Measurements from ENCODE around the gene NSMCE1. TPM values are rescaled to one million over a fixed set of nuclear protein-coding genes. Genes with fewer than 3 reads are reported as not detected.

NSMCE1 gene
- total and polyA plus RNA-seq, 2 donors (not counting 1 experiment from before 2014, with no cell fraction given), result 48.8 to 142 TPM

GRCh38 chr16:27232901-27233625, 35.5 kb downstream of the NSMCE1 start:
- Histone ChIP-seq H3K4me1 (ENCODE audit: control insufficient read depth, extremely low read depth, insufficient read depth, low read length) (peaks cover 20% of the 10 kb centered on the region), H3K9ac (ENCODE audit: insufficient read depth, low read length) (no peak overlapping the region), H3K79me2 (ENCODE audit: control insufficient read depth, insufficient read depth, low read length) (no peaks in the 10 kb centered on the region), H3K4me2 (ENCODE audit: extremely low read depth, insufficient read depth, low read length) (no peak overlapping the region), H3K36me3 (ENCODE audit: control insufficient read depth, insufficient read depth, low read length) (peaks cover 15% of the 10 kb centered on the region), H3K9me3 (ENCODE audit: control insufficient read depth, insufficient read depth, low read depth, low read length) (no peaks in the 10 kb centered on the region), H3K4me3 (replicated peaks in 1 of 4; ENCODE audit: control extremely low read depth in 1 of 4, insufficient read depth in 1 of 4, low read depth in 3 of 4, low read length in 4 of 4) (no peak overlapping the region), H3K27me3 (ENCODE audit: control insufficient read depth, insufficient read depth, low read length) (no peaks in the 10 kb centered on the region), H4K20me1 (ENCODE audit: control insufficient read depth, extremely low read depth, insufficient read depth, low read length) (no peaks in the 10 kb centered on the region), H3K27ac (ENCODE audit: insufficient read depth, low read length) (no peak overlapping the region), H2AFZ (ENCODE audit: low read length) (no peak overlapping the region)
- no peak for TF ChIP-seq CTCF (conservative IDR thresholded peaks at IDR 0.05 in 1 of 2, IDR thresholded peaks at IDR 0.05 in 1 of 2; ENCODE audit: low read depth in 1 of 2, low read length in 2 of 2)
- no peak for TF ChIP-seq EZH2 (IDR thresholded peaks at IDR 0.05; ENCODE audit: low read length, missing control alignments)
- DNase-seq (ENCODE audit: low read depth in 2 of 2), result no peak

GRCh38 chr16:27232061-27232900, 36.3 kb downstream of the NSMCE1 start:
- H3K79me2 ChIP-seq (ENCODE audit: control insufficient read depth, insufficient read depth, low read length), result no peaks in the 10 kb centered on the region
- TF ChIP-seq CTCF (conservative IDR thresholded peaks at IDR 0.05 in 1 of 2, IDR thresholded peaks at IDR 0.05 in 1 of 2; ENCODE audit: low read depth in 1 of 2, low read length in 2 of 2), result no peak
- TF ChIP-seq EZH2 (IDR thresholded peaks at IDR 0.05; ENCODE audit: low read length, missing control alignments), result no peak
- peaks cover 15% of the 10 kb centered on the region for H3K36me3 ChIP-seq (ENCODE audit: control insufficient read depth, insufficient read depth, low read length)
- H3K9me3 ChIP-seq (ENCODE audit: control insufficient read depth, insufficient read depth, low read depth, low read length), result no peaks in the 10 kb centered on the region
- DNase-seq (ENCODE audit: low read depth in 2 of 2), result peak in 1 of 2 donors; percentile 32
- H3K27ac ChIP-seq (ENCODE audit: insufficient read depth, low read length), result no peak overlapping the region
- H3K4me3 ChIP-seq (replicated peaks in 1 of 4; ENCODE audit: control extremely low read depth in 1 of 4, insufficient read depth in 1 of 4, low read depth in 3 of 4, low read length in 4 of 4), result no peak overlapping the region
- H3K27me3 ChIP-seq (ENCODE audit: control insufficient read depth, insufficient read depth, low read length), result no peaks in the 10 kb centered on the region
- no peak overlapping the region for H3K4me2 ChIP-seq (ENCODE audit: extremely low read depth, insufficient read depth, low read length)
- H2AFZ ChIP-seq (ENCODE audit: low read length), result no peak overlapping the region
- no peaks in the 10 kb centered on the region for H4K20me1 ChIP-seq (ENCODE audit: control insufficient read depth, extremely low read depth, insufficient read depth, low read length)
- no peak overlapping the region for H3K9ac ChIP-seq (ENCODE audit: insufficient read depth, low read length)
- peaks cover 13% of the 10 kb centered on the region for H3K4me1 ChIP-seq (ENCODE audit: control insufficient read depth, extremely low read depth, insufficient read depth, low read length)

GRCh38 chr16:27231692-27232060, 36.9 kb downstream of the NSMCE1 start:
- Histone ChIP-seq H3K4me1 (ENCODE audit: control insufficient read depth, extremely low read depth, insufficient read depth, low read length) (peaks cover 7% of the 10 kb centered on the region), H3K4me3 (replicated peaks in 1 of 4; ENCODE audit: control extremely low read depth in 1 of 4, insufficient read depth in 1 of 4, low read depth in 3 of 4, low read length in 4 of 4) (no peak overlapping the region), H3K9ac (ENCODE audit: insufficient read depth, low read length) (no peak overlapping the region), H3K4me2 (ENCODE audit: extremely low read depth, insufficient read depth, low read length) (no peak overlapping the region), H4K20me1 (ENCODE audit: control insufficient read depth, extremely low read depth, insufficient read depth, low read length) (no peaks in the 10 kb centered on the region), H3K36me3 (ENCODE audit: control insufficient read depth, insufficient read depth, low read length) (peaks cover 15% of the 10 kb centered on the region), H2AFZ (ENCODE audit: low read length) (no peak overlapping the region), H3K79me2 (ENCODE audit: control insufficient read depth, insufficient read depth, low read length) (no peaks in the 10 kb centered on the region), H3K27me3 (ENCODE audit: control insufficient read depth, insufficient read depth, low read length) (no peaks in the 10 kb centered on the region), H3K9me3 (ENCODE audit: control insufficient read depth, insufficient read depth, low read depth, low read length) (no peaks in the 10 kb centered on the region), H3K27ac (ENCODE audit: insufficient read depth, low read length) (no peak overlapping the region)
- TF ChIP-seq CTCF (conservative IDR thresholded peaks at IDR 0.05 in 1 of 2, IDR thresholded peaks at IDR 0.05 in 1 of 2; ENCODE audit: low read depth in 1 of 2, low read length in 2 of 2) (no peak), EZH2 (IDR thresholded peaks at IDR 0.05; ENCODE audit: low read length, missing control alignments) (no peak)
- DNase-seq (ENCODE audit: low read depth in 2 of 2), result no peak

Data from fibroblast of lung (primary cell).